Uterus (tissue), 4 donors: ENCODE results near the gene ERGIC1. TPM values are rescaled to one million over a fixed set of nuclear protein-coding genes. Genes with fewer than 3 reads are reported as not detected.

Source experiments
- DNase-seq, 2 donors: peaks; one replicate each; pipeline ENCODE4 v3.0.0-alpha.2; 2019 to 2020
- H3K27ac ChIP-seq, 2 donors: fragments of 200-600 bp; sonication (generic); 1 replicate in 1 of 2; 2 replicates in 1 of 2; pipeline ENCODE4 v1.5.1; 2016 to 2018
- H3K27me3 ChIP-seq, 2 donors: fragments of 200-600 bp; sonication (generic); one replicate each; pipeline ENCODE4 v1.5.1; 2018 to 2019; ENCODE audit warnings: control low read depth in 1 of 2
- H3K36me3 ChIP-seq, 2 donors: fragments of 200-600 bp; sonication (generic); one replicate each; pipeline ENCODE4 v1.5.1; 2019; ENCODE audit warnings: control low read depth in 1 of 2
- H3K4me1 ChIP-seq, 2 donors: fragments of 200-600 bp; sonication (generic); one replicate each; pipeline ENCODE4 v1.5.1; 2018 to 2019; ENCODE audit warnings: control low read depth in 1 of 2
- H3K4me3 ChIP-seq, 2 donors: fragments of 200-600 bp; sonication (generic); 1 replicate in 1 of 2; 2 replicates in 1 of 2; pipeline ENCODE4 v1.5.1; 2018 to 2019; ENCODE audit warnings: mild to moderate bottlenecking in 1 of 2
- H3K9me3 ChIP-seq, 2 donors: fragments of 200-600 bp; sonication (generic); one replicate each; pipeline ENCODE4 v1.5.1; 2019; ENCODE audit warnings: control low read depth in 1 of 2
- CTCF ChIP-seq, 4 experiments: fragments of 200-600 bp in 2 of 4; fragments of 450-650 bp in 2 of 4; sonication (generic) in 2 of 4; IDR thresholded peaks; one replicate each; pipeline ENCODE4 v1.5.1; 2016 to 2019; ENCODE audit warnings: antibody characterized with exemption in 4 of 4, mild to moderate bottlenecking in 2 of 4, moderate library complexity in 1 of 4
- POLR2A ChIP-seq, 2 donors: fragments of 450-650 bp; IDR thresholded peaks; one replicate each; pipeline ENCODE4 v1.6.1; 2016; ENCODE audit warnings: antibody characterized with exemption in 2 of 2, mild to moderate bottlenecking in 1 of 2, moderate library complexity in 1 of 2
- intact Hi-C: fragments of 100-400 bp; cut with DNase I; formaldehyde crosslinking; loops from one replicate; pipeline ENCODE4 v1.15.1; 2023; ENCODE audit warnings: low total_unique reads
- total RNA-seq, 4 donors: library from RNA; depleted of rRNA in 3 of 4; stranded (reverse); fragments of >200 nt in 3 of 4; gene quantifications; one replicate each; pipeline versions ENCODE4 v1.1.0 to v1.2.4, GENCODE V29; 2014 to 2023
- donor health status: DM: yes; HTN: yes; CAD: no.

Gene ERGIC1
- total RNA-seq, 4 donors from 2014 or later: 34.8 to 130 (median 67.7) TPM

- intact Hi-C loops: no loop called here
- Histone ChIP-seq H3K4me1 (peaks cover under 1 to 10% of the 10 kb centered on the region in 2 donors), H3K27ac (no peak overlapping the region)
These were observed 42.5 kb downstream of the ERGIC1 start for GRCh38 chr5:172876578-172876977.

GRCh38 chr5:172877466-172878260, 43.6 kb downstream of the ERGIC1 start:
- Histone ChIP-seq H3K27ac (peak overlapping the region; percentile 2 to 84), H3K36me3 (no peaks in the 10 kb centered on the region), H3K9me3 (no peaks in the 10 kb centered on the region), H3K4me3 (no peak overlapping the region), H3K27me3 (no peaks in the 10 kb centered on the region), H3K4me1 (peaks cover 0 to 7% of the 10 kb centered on the region in 2 donors)
- DNase-seq: no peak
- intact Hi-C loops: no loop called here
- no peak for TF ChIP-seq POLR2A (IDR thresholded peaks at IDR 0.05)
- TF ChIP-seq CTCF (IDR thresholded peaks at IDR 0.05): no peak

More at GRCh38 chr5:172876578-172876977, 42.5 kb downstream of the ERGIC1 start:
- Histone ChIP-seq H3K36me3 (no peaks in the 10 kb centered on the region), H3K4me3 (no peak overlapping the region), H3K27me3 (no peaks in the 10 kb centered on the region), H3K9me3 (no peaks in the 10 kb centered on the region)
- no peak for DNase-seq
- no peak for TF ChIP-seq CTCF (IDR thresholded peaks at IDR 0.05)
- TF ChIP-seq POLR2A (IDR thresholded peaks at IDR 0.05): no peak

- no peaks in the 10 kb centered on the region for H3K36me3 ChIP-seq
- H3K27me3 ChIP-seq: no peaks in the 10 kb centered on the region
- peak overlapping the region; percentile 67 to 84 for H3K27ac ChIP-seq
- TF ChIP-seq CTCF (IDR thresholded peaks at IDR 0.05) (no peak), POLR2A (IDR thresholded peaks at IDR 0.05) (no peak)
- DNase-seq: peak in 1 of 2 donors; percentile 21
- H3K9me3 ChIP-seq: no peaks in the 10 kb centered on the region
- no peak overlapping the region for H3K4me3 ChIP-seq
- intact Hi-C loops: no loop called here
- peaks cover 0 to 3% of the 10 kb centered on the region in 2 donors for H3K4me1 ChIP-seq
These were observed 44.5 kb downstream of the ERGIC1 start for GRCh38 chr5:172878585-172878932.

GRCh38 chr5:172878933-172879752, 45.1 kb downstream of the ERGIC1 start:
- TF ChIP-seq POLR2A (IDR thresholded peaks at IDR 0.05) (no peak), CTCF (IDR thresholded peaks at IDR 0.05) (no peak)
- H3K36me3 ChIP-seq: no peaks in the 10 kb centered on the region
- H3K4me1 ChIP-seq: peaks cover 0 to 3% of the 10 kb centered on the region in 2 donors
- no peak overlapping the region for H3K4me3 ChIP-seq
- H3K27me3 ChIP-seq: no peaks in the 10 kb centered on the region
- peak overlapping the region; percentile 67 to 84 for H3K27ac ChIP-seq
- intact Hi-C loops: no loop called here
- peak in 1 of 2 donors; percentile 38 for DNase-seq
- H3K9me3 ChIP-seq: no peaks in the 10 kb centered on the region
